ENCODE results near the gene HLA-E.
"Not testable (repeated sequence)": the region's sequence is repeated elsewhere in the genome, so short reads cannot be mapped to it uniquely, and the experiment has no call there.

HLA-E gene

DNA sequence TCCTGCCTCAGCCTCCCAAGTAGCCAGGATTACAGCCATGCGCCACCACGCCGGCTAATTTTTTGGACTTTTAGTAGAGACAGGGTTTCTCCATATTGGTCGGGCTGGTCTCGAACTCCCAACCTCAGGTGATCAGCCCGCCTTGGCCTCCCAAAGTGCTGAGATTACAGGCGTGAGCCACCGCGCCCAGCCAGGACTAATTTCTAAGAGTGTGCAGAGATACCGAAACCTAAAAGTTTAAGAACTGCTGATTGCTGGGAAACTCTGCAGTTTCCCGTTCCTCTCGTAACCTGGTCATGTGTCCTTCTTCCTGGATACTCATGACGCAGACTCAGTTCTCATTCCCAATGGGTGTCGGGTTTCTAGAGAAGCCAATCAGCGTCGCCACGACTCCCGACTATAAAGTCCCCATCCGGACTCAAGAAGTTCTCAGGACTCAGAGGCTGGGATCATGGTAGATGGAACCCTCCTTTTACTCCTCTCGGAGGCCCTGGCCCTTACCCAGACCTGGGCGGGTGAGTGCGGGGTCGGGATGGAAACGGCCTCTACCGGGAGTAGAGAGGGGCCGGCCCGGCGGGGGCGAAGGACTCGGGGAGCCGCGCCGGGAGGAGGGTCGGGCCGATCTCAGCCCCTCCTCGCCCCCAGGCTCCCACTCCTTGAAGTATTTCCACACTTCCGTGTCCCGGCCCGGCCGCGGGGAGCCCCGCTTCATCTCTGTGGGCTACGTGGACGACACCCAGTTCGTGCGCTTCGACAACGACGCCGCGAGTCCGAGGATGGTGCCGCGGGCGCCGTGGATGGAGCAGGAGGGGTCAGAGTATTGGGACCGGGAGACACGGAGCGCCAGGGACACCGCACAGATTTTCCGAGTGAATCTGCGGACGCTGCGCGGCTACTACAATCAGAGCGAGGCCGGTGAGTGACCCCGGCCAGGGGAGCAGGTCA lies at the start of gene HLA-E:
Gene HLA-E (plus strand): TSS at position 429 of the 945 bp plus-strand sequence. CDS start 23 bp downstream, at position 452.
- DNase-seq: peak; percentile 84

DNA sequence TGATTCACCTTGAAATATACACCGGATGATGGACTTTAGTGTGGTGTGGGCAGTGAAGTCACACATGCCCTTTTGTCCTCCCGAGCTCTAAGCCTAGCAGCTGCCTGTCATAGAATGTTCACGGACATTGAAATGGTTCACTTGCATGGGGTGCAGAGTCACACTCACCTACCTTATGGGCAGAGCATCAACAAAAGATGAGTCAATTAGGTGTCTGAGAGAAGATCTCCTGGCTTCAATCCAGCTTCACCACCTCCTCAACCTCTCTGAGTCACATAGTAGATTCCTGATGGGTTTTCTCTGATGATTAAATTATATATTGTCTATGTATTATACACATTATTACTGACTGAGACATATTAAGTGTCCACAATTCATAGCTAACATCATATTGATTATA lies 48.1 kb upstream of the HLA-E start:
- DNase-seq: no peak

DNA sequence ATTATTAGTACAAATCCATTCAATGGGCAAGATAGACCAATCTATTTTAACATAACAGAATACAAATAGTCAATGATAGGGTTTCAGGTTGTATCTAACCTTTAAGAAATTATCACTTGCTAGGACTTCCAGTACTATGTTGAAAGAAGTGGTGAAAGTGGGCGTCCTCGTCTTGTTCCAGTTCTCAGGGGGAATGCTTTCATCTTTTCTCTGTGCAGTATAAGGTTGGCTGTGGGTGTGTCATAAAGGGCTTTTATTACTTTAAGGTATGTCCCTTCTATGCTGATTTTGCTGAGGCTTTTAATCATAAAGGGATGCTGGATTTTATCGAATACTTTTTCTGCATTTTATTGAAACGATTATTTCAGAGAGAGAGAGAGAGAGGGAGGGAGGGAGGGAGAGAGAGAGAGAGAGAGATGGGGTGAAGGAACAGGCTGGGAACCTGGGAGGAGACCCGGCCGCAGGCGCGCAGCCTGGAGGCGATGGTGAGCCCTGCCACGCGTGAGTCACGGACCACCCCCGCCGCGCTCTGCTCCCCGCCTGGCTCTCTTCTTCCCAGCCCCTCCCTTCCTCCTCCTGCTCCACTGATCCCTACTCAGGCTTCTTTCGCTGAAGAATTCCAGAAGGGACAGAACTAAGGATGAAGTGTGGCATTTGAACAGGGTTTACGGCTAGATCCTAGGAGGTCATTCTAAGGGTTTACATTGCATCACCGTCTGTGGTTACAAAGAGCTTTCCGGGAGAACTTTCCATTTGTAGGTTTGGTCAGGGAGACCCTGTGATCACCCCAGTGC lies 45.5 kb upstream of the HLA-E start:
- no peak for DNase-seq

DNA sequence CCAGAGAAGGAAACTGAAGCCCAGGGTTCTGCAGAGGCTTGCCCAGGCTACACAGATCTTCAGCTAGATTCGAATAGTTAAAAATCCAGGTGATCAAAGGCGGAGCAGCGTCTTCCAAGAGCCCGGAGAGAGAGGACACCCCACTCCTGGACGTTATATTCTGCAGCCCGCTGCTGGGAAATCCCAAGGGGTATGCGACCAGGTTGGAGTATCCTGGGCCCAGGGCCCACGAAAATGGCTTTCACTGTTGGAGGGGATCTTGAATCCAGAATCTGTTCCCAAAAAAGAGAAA lies 44.9 kb upstream of the HLA-E start:
- DNase-seq: no peak

DNA sequence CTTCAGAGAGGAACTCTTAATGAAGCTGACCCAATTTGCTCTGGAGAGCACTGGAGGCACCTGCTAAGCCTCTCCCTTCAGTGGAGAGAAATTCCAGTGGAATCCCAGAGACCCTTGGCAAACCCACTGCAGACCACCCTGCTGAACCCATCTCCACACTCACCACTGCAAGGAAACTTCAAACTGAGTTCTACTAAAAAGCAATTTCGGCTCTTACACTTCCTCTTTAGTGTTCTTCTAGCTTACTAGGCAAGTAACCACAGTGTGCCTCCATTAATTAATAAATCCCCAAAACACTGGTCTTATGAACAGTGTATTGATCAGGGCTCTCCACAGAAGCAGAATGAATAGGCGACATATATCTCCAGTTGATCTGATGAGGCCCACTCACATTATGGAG lies 43.0 kb upstream of the HLA-E start:
- DNase-seq: no peak

DNA sequence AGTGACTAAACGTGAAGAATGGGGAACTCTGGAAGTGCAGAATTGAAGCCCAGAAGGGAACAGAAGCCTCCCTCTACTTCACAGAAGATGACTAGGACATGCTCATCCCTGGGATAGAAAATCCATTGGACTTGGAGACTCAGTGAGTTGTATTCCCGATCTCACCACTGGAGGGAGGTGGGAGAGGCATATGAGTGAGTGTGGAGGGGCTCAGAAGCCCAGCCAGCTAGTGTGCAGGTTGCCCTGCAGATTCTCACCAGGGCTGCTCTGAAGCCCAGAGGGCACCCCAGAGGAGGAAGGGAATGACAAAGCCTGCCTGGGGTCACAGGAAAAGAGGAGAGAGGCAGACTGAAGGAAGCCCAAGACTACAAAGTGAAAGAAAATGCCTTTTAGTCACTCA lies 42.1 kb upstream of the HLA-E start:
- no peak for DNase-seq

DNA sequence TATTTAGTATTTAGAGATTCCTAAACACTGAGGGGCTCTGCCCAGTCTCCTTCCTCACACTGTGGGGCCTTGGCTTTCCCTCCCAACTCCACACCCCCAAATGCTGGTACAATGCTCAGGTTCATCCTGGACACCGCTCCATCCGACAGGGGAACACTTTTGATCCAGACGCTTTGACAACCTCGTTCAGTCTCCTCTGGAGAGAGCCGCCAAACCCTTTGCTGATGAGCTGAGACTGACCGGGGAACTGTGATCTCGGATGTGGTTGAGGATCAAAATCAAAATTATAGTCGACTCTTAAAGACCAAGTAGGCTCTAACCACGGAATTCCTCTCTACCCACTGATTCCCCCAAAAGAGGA lies 38.8 kb upstream of the HLA-E start:
- DNase-seq: no peak

DNA sequence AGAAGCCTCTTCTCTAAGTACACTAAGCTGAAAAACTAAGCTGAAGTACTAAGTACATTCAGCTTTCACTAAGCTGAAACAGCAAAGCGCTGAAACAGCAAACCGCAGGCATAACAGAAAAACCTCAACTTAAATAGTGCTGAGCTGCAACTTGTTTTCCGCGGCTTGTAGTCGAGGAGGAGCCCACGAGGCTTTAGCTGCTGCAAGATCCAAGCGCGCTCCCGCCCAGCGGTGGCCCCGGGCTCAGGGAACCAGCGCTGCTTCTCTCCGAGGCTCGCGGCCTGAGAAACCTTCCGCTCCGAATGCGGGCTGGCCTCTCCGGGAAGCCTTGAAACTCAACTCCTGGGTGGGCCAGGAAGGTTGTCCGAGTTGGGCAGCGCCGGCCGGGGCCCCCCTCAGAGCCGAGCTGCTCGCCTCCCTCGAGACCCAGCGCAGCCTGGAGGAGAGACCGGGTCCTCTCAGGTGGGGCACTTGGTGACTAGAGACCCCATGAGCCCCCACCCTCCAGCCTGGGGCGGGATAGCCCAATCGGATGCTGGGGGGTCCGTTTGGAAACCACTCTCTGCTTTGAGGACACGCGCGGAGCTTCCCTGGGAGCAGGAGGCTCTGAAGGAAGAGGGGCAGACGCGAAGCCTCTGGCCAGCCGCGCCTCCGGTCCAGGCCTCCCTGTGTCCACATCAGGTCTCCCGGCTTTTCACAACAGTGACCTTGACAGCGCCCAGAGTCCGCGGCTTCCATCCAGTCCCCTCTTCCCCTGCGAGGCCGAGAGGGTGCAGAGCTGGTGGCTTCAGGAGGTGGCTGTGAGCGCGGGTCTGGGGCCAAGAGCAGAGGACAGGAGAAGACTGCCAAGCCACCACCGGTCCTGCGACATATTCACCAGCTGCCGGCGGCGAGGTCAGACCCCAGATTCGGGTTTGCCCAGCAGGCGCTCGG lies 38.1 kb upstream of the HLA-E start:
- peak; percentile 52 for DNase-seq

DNA sequence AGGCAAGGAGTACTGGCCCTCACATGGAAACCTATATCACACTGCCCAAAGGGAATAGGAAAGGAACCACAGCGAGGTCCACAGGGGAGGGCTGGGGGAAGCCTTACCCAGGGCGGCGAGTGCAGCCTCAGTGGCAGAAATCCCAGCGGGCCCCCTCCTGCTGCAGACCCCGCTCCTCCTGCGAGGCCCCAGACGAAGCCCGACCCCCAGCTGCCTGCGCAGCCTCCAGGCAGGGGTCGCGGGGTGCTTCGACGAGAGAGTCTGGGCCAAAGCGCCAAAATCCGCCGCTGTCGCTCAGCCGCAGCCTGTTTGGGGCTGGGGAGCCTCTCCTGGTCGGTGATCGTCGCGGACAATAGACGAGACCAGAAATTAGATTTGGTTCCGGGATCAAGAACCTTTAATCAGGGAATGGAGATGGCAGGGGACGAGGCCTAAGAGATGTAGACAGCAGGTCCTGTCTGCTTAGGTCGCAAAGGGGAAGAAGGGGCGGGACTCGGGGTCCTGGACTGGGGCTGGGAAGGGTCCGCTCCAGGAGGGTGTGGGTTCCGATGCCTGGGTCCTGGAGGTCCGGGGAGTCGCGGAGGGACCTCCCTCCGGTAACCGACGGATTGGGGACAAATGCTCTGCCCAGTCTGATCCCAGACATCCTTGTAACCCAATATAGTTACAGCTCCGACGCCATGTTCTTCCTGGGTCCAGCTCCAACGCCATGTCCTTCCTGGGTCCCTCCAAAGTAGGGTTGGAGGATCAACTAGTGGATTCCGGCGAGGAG lies 36.4 kb upstream of the HLA-E start:
- DNase-seq: no peak

DNA sequence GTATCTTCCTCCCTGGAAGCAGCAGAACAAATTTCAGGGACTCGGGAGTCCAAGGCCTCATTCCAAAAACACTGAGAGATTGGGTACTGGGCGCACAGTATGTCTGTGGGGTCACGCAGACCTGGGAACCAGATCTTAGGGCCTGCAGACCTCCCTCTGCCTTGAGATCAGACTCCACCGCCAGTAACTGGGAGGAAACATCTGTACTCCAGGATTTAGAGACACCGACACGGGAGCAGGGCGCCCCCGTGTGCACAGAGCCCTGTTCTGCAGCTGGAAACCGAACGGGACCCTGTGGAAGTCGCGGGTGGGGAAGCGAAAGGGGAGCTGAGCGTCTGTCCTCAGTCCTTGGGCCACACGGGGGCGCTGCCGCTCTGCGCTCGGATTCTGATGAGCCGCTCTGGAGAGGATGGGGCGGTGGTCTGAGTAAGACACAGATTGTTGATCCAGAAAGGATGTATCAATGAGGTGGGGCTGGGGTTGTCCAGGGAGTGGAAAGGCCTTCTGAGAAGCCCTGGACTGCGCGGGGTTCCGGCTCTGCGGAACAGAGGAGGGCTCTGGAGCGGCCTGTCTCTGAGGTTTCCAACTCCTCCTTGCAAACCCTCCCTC lies 35.7 kb upstream of the HLA-E start:
- peak; percentile 90 for DNase-seq

DNA sequence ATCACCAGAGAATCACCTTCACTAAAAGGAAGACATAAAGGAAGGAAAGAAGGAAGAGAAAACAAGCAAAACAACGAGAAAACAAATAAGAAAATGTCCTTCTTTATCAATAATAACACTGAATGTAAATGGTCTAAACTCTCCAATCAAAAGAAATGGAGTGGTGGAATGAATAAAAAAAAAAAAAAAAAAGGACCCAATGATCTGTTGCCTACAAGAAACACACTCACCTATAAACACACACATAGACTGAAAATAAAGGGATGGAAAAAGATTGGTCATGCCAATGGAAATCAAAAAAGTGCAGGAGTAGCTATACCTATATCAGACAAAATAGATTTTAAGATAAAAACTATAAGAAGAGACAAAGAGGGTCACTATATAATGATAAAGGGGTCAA lies 30.2 kb upstream of the HLA-E start:
- no peak for DNase-seq

DNA sequence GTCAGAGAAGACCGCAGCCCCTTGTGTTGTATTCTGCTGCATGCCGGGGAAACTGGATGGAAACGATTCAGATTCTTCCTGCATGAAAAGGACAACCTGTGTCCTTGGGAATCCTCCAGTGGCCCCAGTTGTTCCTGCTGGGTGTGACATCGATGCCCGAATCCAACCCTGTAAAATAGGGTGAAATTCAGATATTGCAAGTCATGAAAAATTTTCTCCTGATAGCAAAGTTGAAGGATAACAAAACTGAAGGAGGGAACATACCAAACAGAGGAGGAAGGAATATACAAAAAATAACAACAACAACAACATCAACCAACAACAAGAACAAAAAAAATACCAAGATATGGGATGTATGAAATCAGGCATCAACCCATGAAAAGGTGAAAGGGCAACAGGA lies 28.3 kb upstream of the HLA-E start:
- DNase-seq: no peak

DNA sequence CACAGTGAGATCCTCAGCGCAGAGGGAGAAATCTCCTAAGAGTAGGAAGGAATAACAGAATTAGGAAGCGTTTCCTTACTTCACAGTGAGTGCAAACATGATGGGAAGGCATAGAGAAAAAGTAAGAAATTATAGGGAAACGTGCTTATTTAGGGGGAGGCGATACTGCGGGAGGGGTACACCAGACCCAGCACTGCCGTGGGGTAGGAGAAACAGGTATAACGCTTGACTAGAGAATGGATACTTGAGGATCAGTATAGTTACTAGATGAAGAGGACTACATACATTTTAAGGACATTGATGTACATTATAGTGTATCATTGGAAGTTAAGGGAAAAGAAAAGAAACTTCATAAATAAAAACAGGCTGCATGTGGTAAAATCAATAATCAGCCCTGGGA lies 26.8 kb upstream of the HLA-E start:
- no peak for DNase-seq

DNA sequence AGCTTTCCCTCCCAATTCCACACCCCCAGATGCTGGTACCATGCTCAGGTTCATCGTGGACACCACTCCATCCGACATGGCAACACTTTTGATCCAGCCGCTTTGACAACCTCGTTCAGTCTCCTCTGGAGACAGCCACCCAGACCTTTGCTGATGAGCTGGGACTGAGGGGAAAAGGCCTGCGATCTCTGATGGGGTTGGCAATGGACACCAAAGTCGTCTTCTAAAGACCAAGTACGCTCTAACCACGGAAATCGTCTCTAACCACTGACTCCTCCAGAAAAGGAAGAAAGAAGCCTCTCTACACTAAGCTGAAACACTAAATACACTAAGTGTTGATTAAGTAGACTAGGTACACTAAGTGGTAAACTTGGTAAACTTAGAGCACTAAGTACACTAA lies 26.1 kb upstream of the HLA-E start:
- DNase-seq: no peak

DNA sequence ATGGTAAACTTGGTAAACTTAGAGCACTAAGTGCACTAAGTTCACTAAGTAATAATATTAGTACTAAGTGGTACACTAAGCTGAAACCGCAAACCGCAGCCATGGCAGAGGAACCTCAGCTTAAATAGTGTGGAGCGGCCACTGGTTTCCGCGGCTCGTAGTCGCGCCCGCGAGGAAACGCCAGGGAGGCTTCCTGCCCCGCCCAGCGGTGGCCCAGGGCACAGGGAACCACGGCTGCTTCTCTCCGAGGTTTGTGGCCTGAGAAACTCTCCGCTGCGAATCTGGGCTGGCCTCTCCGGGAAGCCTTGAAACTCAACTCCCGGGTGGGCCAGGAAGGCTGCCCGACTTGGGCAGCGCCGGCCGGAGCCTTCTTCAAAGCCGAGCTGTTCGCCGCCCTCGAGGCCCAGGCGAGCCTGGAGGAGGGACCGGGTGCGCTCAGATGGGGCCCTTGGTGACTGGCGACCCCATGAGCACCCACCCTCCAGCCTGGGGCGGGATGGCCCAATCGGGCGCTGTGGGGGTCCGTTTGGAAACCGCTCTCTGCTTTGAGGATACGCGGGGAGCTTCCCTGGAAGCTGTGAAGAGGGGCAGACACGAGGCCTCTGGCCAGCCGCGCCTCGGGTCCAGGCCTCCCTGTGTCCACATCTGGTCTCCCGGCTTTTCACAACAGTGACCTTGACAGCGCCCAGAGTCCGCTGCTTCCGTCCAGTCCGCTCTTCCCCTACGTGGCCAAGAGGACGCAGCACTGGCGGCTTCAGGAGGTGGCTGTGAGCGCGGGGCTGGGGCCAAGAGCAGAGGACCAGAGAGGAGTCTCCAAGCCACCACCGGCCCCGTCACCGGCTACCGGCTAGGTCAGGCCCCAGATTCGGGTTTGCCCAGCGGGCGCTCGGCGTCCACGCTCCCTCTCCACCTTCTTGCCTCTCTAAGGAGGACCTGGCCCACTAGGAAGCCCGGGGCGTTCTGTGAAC lies 25.4 kb upstream of the HLA-E start:
- peak; percentile 58 for DNase-seq

DNA sequence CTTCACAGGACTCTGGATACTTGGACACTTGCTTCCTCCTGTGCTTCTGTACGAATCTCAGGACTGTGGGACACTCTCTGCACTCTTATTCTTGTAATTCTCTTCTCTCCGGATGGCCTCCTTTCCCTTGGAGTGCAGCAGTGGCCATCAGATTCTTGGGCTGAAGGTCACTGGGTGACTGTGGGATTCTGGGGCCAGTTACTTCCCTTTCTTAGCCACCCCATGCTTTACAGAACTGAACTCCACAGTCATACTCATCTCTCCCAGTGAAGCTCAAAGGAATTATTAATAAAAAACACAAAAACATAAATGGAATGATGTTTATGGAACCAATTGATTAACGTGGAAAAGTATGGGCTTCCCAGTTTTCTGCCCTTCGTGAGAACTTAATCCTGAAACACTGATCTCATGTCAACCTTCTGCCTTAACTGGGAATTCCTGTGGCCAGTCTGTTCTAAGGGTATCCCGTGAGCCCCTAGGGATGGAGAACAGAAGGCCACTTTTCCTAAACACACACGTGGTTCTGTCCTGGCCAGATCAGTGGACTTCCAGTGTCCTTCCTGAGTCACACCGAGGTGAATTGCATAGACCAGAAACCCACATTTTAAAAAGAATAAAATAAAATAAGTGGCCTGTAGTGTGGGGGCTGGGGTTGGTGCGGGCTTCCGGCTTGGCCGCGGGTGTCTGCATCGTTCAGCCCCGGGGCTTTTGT lies 23.6 kb upstream of the HLA-E start:
- DNase-seq: no peak

DNA sequence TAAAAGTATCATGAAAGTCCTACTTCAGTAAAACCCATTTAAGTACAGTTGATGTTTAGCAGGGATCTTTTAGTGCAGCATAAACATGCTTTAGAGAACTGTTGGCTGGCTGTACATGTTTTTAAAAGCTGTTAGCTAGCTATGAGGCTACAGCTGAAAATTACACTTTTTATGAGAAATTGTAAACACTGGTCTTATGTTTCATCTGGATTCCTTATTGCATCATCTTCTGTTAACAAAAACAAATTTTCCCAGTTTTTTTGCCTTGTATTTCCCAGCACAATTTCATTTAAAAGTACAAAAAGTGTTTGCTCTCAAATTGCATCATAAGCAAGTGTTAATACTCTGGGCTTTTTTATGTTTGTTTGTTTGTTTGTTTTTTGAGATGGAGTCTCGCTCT lies 18.3 kb upstream of the HLA-E start:
- DNase-seq: no peak

DNA sequence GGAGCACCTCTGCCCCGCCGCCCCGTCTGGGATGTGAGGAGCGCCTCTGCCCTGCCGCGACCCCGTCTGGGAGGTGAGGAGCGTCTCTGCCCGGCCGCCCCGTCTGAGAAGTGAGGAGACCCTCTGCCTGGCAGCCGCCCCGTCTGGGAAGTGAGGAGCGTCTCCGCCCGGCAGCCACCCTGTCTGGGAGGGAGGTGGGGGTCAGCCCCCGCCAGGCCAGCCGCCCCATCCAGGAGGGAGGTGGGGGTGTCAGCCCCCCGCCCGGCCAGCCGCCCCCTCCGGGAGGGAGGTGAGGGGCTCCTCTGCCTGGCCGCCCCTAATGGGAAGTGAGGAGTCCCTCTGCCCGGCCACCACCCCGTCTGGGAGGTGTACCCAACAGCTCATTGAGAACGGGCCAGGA lies 14.2 kb upstream of the HLA-E start:
- DNase-seq: not testable (repeated sequence)

DNA sequence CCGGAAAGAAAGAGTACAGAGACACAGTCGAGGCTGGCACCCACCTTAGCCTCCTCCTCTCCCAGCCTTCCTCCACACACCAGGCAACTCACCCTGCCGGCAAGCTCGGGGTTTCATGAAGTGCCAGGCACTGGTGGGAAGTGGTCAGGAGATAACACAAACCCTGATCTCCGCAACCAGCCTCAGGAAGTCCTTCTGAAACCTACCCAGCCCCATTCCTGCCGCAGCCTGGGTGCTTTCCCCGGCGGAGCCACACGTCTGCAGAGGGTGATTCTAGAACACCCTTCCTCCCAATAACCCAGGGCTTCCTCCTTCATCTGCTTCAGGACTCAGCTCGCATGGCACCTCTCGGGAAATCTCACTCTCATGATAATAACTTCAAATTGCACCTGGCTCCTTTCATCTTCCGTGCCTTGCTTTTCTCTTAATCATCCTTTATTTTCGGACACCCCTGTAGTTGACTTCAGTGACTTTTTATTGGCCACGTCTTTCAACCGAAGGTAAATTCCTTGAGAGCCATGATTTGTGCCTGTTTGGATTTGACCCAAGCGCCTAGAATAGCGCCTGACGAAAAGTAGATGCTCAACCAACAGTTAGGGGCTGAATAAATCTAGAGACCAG lies 8.7 kb upstream of the HLA-E start:
- peak; percentile 37 for DNase-seq
